GM18907 (cell line): Measurements from ENCODE around the gene PRKCA.
A peak's percentile ranks its signal among the peaks of the same experiment; 100 is the strongest.
"Not testable (repeated sequence)": the region's sequence is repeated elsewhere in the genome, so short reads cannot be mapped to it uniquely, and the experiment has no call there.

Source experiments
- ATAC-seq: cut with Tn5 transposase; IDR thresholded peaks from one replicate; pipeline ENCODE4 v1.9.1; 2021; ENCODE audit warnings: mild to moderate bottlenecking, moderate library complexity; ENCODE audit not compliant: unreplicated experiment

PRKCA gene

DNA sequence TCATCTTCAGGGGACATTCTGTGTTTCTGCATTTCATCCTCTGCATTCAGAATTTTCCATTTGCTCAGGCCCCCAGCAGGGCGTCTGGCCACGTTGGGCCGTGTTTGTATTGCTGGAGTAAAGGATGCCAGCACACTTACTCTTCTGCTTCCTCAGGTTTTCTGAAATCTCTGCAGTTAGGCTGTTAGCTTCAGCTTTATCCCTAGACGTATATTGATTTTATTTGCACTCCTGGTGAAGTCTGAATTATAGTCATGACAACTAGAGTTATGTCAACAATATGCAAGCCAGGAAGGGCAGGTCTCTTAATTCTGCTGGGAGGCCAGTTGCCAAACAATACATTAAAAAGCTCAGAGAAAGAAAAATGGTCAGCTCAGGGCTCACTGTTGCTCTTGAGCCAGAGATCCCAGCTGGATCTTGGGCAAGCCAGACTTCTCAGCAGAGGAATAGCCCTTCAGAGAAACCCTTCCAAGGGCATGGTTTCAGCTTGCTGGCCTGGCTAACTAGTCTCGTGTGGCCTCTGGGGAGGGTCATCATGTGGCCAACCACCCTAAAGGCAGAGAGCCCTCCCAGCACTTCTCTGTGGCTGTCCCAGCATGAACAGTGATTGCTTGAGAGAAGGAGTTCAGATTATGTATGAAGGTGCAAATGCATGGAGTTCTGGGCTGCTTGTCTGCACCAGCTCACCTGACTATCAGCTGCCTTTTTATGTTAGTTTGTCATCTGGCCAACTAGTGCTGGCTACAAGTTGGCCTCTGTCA lies 422.3 kb downstream of the PRKCA start:
- ATAC-seq: no peak

DNA sequence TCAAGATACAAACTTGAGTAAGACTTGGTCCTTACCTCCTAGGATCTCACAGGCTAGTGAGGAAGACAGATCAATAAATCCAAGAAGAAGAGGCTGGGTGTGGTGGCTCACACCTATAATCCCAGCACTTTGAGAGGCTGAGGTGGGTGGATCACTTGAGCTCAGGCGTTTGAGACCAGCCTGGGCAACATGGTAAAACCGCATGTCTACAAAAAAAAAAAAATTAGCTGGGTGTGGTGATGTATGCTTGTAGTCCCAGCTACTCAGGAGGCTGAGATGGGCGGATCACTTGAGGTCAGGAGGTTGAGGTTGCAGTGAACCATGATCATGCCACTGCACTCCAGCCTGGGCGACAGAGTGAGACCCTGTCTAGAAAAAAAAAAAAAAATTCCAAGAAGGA lies 423.0 kb downstream of the PRKCA start:
- ATAC-seq: not testable (repeated sequence)

DNA sequence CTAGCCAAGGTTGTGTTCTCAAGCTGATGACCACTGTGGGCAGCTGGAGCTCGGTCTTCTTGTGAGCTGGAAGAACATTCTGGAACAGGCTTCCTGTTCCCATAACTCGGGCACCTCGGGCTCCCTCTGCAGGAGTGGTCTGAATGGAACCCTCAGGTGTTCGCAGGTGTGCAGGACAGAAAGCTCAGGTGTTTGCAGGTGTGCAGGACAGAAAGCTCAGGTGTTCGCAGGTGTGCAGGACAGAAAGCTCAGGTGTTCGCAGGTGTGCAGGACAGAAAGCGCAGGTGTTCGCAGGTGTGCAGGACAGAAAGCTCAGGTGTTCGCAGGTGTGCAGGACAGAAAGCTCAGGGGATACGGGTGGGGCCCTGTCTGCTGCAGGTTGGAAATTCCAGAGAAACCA lies 423.5 kb downstream of the PRKCA start:
- no peak for ATAC-seq

DNA sequence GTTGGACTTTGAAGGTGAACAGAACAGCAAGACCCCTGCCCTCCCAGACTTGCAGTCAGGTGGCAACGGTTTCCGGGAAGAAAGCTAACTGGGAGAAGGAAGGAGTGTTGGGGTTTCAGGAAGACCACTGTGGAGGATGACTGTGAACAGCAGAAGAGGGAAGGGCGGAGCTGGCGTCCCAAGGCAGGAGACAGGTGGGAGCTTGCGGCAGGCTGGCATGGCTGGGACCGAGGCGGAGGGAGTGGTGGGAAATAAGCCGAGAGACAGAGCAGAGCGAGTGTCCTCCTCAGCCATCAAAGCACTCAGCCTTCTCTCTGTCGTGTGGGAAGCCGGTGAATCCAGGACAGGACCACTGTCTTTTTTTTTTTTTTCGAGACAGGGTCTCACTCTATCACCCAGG lies 424.0 kb downstream of the PRKCA start:
- no peak for ATAC-seq

DNA sequence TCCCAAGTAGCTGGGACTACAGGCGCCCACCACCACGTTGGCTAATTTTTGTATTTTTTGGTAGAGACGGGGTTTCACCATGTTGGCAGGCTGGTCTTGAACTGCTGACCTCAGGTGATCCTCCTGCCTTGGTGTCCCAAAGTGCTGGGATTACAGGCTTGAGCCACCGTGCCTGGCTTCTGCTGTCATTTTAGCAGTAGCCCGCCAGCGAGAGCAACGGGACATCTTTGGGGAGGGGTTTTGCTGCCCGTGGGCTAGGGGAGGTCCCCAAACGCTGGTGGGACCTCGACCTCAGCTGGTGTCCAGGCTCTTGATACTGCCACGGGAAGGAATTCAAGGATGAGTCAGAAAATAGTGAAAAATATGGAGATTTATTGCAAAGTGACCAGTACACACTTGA lies 424.4 kb downstream of the PRKCA start:
- ATAC-seq: no peak

DNA sequence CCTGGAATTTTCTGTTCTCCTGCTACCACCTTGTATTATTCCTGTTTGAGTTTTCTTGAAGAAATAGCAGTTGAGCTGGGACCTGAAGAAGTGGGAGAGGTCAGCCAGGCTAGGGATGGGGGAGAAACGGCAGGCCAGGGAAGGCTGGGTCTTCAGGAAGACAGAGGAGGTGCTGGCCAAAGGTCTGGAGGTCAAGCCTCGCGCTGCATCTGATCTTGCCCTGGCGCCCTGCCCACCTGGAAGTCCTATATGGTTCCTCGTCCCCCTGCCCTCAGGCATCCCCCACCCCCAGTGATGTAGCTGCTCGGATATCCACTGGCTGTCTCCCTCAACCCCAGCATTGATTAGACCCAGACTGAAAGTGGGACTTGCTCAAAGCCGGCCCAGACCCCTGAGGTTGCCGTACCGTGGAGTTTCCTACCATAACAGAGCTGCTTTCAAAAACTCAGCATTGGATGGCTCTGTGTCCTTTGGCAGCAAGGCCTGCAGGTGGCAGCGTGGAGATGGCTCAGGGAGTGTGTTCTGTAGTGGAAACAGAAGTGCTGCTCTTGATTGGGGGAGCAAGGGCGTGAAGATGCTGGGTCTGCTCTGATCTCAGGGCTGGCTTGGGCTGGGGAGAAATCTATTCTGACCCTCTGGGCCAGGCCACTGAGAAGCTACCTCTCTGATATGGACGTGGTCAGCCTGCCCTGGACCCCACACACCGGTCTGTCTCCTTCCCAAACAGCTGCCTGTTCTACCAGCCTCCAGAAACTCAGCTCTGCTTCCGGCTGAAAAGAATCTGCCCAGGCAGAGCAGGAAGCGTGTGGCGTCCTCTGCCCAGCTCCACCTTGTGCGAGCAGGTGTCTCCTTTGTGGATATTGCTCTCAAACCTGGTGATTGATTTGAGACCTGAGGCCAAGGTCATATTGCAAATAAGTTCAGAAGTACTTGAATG lies 425.5 kb downstream of the PRKCA start:
- peak; percentile 65 for ATAC-seq

DNA sequence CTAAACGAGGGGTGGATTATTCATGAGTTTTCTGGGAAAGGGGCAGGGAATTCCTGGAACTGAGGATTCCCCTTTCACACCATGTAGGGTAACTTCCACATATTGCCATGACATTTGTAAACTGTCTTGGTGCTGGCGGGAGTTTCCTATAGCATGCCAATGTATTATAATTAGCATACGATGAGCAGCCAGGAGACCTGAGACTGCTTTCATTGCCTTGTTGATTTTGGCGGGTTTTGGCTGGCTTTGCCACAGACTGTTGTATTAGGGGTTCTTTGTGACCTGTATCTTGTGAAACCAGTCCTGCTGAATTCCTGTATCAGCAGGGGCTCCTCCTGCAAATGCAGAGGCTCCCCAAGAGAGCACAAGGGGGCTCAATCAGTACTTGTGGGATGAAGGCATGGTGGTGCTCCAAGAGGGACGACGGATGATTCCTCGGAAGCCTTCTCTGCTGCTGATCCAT lies 428.1 kb downstream of the PRKCA start:
- ATAC-seq: no peak

DNA sequence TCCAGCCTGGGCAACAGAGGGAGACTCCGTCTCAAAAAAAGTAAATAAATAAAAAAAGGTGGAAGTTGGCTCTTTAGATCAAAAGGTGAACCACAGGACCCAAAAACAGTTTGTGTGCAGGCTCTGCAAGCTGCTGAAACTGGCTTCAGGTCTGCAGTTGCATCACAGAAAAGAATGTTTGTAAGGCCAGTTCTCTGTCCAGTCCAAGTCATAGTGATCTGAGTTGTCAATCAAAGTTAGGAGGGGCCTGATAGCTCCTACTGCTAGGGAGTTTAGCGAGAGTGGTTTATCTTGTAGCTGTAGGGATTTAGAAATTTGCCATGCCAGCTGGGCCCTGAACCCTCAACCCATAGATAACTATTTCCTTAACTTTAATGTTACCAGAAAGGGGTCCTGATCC lies 431.3 kb downstream of the PRKCA start:
- ATAC-seq: no peak

DNA sequence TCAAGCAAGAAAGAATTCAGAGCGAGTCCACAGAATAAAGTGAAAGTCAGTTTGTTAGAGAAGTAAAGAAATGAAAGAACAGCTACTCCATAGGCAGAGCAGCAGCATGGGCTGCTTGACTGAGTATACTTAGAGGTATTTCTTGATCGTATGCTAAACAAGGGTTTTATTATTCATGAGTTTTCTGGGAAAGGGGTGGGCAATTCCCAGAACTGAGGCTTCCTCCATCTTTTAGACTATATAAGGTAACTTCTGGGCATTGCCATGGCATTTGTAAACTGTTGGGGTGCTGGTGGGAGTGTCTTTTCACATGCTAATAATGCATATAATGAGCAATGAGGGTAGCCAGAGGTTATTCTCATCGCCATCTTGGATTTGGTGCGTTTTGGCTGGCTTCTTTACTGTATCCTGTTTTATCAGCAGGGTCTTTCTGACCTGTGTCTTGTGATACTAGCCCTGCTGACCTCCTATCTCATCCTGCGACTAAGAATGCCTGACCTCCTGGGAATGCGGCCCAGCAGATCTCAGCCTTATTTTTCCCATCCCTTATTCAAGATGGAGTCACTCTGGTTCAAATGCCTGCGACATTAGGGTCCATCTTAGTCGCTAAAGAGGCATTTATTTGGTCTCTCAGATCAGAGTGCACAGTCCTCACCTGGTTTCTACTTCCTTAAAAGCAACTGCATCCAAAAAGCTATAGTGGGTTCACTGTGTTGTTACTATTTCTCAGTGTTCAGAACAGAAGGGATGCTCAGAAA lies 432.0 kb downstream of the PRKCA start:
- ATAC-seq: no peak

DNA sequence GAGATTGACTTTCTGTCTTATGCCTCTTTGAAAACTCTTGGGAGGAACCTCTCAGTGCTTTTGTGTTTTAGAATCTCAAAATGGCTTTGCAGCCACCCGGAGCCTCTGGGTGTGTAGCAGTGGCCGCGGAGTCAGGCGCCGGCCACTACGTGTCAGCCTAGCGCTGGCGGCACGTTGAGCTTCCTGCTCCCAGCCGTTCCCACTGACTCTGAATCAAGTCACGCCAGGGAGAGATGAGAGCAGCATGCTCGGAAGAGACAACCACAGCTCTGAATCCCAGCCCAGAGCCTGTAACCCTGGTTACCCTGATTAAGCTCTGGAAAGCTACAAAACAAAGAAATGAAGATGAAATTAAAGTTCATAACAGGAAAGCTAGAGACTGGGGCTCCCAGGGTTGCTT lies 435.1 kb downstream of the PRKCA start:
- ATAC-seq: no peak

DNA sequence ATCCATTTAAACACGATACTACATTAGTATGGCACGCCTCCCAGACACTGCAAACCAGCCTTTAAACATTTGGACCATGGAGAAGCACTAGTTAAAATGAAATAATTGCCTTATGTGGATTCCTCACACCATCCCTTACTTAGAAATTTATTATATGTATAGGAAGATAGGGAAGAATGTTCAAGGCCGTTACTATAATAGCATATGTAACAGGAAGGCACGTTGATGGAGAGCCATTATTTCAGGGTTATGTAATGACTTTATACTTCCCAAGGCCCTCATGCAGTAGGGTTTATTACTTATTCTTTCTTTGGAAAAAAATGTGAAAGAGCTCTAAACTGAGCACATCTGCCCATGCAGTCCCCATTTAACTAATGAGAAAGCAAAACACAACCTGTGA lies 435.9 kb downstream of the PRKCA start:
- ATAC-seq: no peak

DNA sequence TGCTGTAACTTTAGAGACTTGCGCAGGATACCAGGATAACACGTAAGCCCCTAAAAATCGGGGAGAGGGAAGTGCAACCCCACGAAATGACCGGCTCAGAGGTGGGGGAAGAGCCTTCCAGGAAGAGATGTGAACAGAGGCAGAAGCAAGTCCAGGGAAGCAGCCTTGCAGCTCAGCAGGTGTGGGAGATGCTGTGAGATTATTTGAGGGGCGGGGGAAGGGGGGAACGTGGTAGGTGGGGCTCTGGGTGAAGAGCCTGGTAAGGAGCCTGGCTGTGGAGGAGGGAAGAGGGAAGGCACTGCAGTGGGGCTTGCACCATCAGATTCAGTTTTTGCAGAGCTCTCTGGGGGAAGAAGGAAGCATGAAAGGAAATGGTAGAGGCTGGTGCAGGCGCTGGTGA lies 437.1 kb downstream of the PRKCA start:
- no peak for ATAC-seq

DNA sequence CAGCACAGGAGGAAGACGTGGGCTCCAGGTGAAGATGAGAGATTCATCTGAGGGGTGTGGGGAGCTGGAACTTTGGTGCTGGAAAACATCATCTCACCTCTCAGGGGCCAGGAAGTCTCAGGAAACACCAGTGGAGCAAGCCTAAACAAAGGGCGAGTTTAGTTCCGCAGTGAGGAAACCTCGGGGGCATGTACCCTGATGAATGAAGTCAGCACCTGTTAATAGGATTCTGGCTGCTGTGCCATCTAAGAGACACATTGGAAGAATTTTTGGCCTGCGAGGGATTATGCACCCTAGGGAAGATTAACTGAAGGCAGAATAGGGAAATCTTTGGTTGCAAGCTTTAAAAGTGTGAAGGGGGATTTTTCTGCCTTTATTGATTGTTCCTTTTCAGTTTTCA lies 437.8 kb downstream of the PRKCA start:
- ATAC-seq: no peak

DNA sequence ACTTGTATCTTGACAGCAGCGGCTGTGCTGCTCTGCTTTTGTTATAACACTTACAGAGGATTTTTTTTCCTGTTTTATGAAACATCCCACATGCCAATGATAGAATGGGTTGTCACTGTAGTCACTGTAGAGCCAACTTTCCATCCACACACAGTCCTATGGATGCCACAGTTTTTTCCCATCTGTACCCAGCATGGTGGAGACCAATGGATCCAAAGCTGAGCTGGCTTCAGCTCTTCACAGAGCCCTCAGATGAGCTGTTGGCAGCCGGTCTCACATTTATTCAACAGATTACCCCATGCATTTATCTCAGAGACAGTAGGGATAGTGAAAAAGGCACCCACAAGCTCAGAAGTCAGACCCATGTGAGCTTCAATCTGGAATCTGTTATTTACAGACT lies 441.1 kb downstream of the PRKCA start:
- no peak for ATAC-seq

DNA sequence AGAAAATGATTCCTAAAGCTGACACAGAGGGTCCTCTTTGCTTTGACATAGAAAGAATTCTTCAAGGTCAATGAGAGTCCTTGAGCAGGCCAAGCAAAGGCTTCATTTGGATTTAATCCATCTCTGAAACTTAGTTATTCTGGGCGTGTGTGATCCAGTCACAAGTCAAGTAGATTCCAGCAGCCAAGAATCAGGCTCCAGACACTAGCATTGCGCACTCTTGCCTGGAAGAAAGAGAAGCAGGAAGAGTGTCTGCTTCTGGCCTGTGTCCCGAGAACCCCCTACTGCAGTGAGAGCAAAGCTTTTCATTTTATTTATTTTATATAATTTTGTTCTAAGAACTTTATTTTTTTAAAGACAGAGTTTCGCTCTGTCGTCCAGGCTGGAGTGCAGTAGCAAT lies 444.3 kb downstream of the PRKCA start:
- no peak for ATAC-seq

DNA sequence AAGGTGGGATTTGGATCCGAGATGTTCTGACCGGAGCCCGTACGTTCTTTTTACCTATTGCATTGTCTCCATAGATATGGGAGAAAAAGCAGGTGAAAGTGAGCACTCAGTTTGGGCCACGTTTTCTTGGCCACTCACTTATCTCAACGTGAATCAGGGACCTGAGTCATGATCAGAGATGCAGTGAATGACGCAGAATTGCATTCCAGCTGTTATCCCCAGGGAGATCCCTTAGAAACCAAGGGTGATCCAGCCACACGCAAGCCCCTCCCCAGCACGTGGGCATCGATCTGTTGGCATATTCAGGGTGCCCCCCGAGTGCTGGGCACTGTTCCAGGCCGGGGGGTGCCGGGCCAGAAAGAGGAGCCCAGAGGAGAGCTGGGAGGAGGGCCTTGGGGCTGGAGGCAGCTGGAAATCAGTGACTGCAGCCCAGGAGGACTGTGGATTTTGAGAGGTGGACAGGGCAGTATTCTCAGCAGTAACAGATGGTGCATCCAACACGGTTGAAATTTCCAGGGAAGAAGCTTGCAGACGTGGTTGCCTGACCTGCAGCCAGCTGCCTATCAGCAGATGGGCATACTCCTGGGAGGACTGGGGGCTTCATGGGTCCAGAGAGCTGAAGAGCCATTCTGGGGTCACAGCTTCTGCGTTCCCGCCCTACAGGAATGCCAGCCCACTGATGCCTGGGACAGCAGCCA lies 445.3 kb downstream of the PRKCA start:
- no peak for ATAC-seq

DNA sequence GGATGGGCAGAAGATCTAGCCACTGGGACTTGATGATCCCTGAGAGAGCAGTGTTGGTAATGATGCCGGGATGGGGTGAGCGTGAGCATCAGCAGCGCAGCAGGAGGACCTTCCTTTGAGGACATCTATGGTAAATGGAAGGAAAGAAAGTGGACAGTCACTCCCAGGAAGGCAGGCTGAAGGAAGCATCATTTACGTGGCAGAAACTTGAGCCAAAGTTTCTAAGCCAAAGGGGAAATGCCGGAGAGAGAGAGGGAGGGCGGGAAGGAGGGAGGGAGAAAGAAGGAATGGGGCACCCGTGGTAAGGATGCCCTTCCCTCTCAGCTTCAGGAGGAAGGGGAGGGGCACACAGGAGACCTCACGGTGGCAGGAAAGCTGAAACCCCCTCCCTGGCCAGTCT lies 446.2 kb downstream of the PRKCA start:
- no peak for ATAC-seq

DNA sequence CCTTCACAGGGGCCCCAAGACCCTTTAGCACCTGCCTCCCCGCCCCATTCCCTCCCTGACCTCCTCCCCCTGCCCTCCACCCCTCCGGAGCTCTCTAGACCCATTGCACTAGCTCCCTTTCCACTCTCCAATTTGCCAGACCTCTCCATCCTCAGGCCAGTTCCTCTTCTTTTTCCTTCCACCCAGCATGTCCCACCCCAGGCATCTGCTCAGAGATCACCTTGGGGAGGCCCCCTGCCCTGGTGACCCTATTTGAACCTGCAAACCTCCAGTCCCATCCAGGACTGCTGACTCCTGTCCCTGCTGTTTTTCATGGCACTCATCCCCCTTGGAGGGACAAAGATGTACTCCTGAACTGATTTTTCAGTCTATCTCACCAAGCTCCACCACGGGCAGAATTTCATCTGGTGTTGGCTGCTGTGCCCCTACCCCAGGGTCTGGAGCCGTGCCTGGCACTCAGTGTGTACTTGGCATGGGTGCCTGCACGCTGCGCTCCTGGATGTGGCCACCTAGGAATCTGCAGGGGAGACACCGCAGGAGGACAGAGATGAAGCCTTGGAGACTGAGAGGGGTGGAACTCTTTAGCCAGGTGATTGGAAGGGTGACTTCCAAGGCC lies 446.9 kb downstream of the PRKCA start:
- ATAC-seq: no peak

DNA sequence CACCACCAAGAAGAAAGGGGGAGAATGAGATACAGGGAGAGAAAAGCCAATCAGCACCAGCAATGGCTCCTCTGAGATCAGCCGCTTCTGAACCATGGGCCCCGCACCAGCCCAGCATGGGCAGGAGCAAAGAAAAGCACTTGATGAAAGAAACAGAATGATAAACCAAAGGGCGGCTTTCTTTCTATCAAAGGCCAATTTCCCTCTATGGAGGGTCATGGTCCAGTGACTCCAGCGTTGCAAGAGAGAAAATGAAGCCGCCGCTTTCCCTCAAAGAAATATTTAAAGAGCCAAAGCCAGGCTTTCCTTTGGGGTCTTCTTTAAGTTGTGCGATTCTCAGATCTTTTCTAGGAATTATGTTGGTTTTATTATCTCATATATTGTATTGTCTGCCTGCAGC lies 447.7 kb downstream of the PRKCA start:
- ATAC-seq: no peak

DNA sequence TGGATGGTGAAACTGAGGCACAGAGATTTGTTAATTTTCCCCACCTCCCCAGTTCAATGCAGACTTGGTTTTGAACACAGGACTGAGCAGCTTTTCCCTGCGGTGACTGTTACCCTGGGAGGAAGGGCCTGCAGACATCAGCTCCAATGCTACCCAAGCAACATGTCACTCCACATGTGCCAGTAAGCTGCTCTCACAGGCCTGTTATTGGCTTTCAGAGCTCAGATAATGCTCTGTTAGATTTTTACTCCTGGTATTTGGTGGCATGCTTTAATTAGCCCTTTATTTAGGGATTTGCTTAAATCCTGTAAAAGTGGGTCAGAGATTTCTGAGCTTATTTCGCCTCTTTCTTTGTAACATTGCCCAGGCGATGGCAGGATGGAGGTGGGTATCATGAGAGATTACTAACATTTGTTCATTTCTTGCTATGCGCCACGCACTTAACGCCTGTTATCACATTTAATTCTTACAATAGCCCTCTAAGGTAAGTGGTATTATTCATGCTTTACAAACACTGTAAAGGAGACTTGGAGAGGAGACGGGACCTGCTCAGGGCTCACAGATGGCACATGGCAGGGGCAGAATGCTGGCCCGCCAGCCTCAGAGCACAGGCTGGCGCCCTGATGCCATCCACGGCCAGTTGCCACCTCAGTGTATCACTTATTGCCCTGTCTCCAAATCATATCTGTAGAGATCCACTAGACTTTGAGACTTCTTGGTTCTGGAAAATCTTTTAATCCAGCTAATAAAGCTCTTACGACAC lies 448.5 kb downstream of the PRKCA start:
- no peak for ATAC-seq
